Measurements from ENCODE around the gene TIAL1. TPM values are rescaled to one million over a fixed set of nuclear protein-coding genes. Genes with fewer than 3 reads are reported as not detected.

The TIAL1 gene
- total and polyA plus RNA-seq, 10 of the 15 experiments (the other 5 are each of a cell fraction or from before 2014, with no cell fraction given): 26.0 to 159 (median 62.8) TPM

DNA sequence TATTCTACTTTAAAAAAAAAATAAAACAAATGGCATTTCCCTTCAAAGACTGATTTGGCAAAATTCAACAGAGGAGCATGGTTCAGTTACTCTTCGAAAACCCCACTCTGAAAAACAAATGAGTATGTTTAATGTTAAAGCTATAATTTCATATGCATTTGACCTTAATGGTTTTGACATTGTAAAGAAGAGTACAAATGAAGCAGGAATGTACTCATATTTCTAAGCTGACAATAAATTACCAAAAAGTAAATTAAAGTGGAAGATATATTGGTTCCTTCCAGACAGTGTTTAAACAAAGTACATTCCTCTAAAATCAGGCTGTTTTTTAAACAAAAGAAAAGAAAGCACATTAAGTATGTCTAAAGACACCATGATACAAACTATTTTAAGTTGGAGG lies 70.6 kb downstream of the TIAL1 start:
- SMC1A ChIA-PET (ENCODE audit: uncharacterized antibody, unreplicated experiment): interaction anchor here (1.0 to 1.9 kb wide), 2 partner anchors 11 to 15 kb away, joined by 3 to 12 read pairs; no protein-coding TSS in a partner anchor
- RAD21 ChIA-PET (ENCODE audit: unreplicated experiment): interaction anchor here (0.9 to 1.1 kb wide), 2 partner anchors 9 to 14 kb away, joined by 3 to 4 read pairs; no protein-coding TSS in a partner anchor
- H3K9me3 ChIP-seq (replicated peaks; ENCODE audit: control insufficient read depth, insufficient read depth, low read length): no peaks in the 10 kb centered on the region
- no peak for ATAC-seq
- H3K36me3 ChIP-seq (ENCODE audit: control insufficient read depth in 2 of 2, insufficient read depth in 2 of 2, low read length in 1 of 2): peaks cover 17 to 24% of the 10 kb centered on the region in 2 experiments; a peak in 3 of 4 replicates
- no peak overlapping the region for H2AFZ ChIP-seq (ENCODE audit: control insufficient read depth, low read depth, low read length)
- H4K20me1 ChIP-seq (ENCODE audit: control insufficient read depth, insufficient read depth): no peaks in the 10 kb centered on the region
- no peak for DNase-seq (ENCODE audit: low read depth, low spot score)
- intact Hi-C loops (cut with micrococcal nuclease; ENCODE audit: unreplicated experiment) (no loop called here), in situ Hi-C loops (cut with MboI) (no loop called here)
- no peak overlapping the region for H3K9ac ChIP-seq (ENCODE audit: control insufficient read depth, insufficient read depth, low read length)
- no peak overlapping the region for H3K27ac ChIP-seq (ENCODE audit: control insufficient read depth, insufficient read depth)
- H3K4me2 ChIP-seq (ENCODE audit: control insufficient read depth, insufficient read depth): no peak overlapping the region
- WGBS (ENCODE audit: insufficient coverage, insufficient replicate concordance, low lambda C conversion rate, missing lambda C conversion rate): 100% methylated on average over 1 of the region's 1 CpG
- no peaks in the 10 kb centered on the region; the same call in 1 of the 2 replicates for H3K4me1 ChIP-seq (ENCODE audit: control insufficient read depth, insufficient read depth, low read length)
- CTCF ChIA-PET: interaction anchor here (0.6 to 2.0 kb wide), 6 partner anchors 9 to 110 kb away, joined by 3 to 8 read pairs (median 4); partner anchors contain the start of gene RGS10
- H3K79me2 ChIP-seq (ENCODE audit: control insufficient read depth, insufficient read depth, low read length): peaks cover 24% of the 10 kb centered on the region
- POLR2A ChIA-PET: interaction anchor here (1.6 kb wide), 1 partner anchor 8 kb away, joined by 5 read pairs; no protein-coding TSS in a partner anchor
- TF ChIP-seq BCLAF1 (IDR thresholded peaks at IDR 0.05): no peak
- no peak for TF ChIP-seq ZNF274 (IDR thresholded peaks at IDR 0.05; ENCODE audit: insufficient read depth, insufficient read length)
- FAIRE-seq: no peak
- BruUV-seq (replicated peaks): no TSS peak
- H3K27me3 ChIP-seq (replicated peaks in 1 of 2; ENCODE audit: control insufficient read depth in 2 of 2, insufficient read depth in 2 of 2, low read length in 1 of 2): no peaks in the 10 kb centered on the region
- no peak overlapping the region for H3K4me3 ChIP-seq

DNA sequence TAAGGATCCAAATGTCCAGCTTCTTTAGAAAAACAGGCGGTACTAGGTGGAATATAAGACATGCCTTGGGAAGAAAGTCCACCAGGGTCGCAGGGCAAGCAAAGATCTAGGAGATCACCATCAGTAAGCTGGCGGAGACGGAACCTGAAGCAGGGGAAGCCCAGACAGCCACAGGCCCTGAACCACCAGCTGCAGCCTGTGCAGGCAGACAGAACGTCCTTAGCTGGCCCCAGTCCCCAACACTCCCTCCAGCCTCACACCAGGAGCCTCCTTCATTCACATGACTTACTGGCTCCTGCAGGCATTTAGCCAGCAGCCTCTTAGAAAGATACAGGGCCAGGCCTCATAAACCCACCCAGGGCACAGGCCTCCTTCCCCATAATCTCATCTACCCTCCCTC lies 71.6 kb downstream of the TIAL1 start:
- FAIRE-seq (no peak), ATAC-seq (no peak), DNase-seq (ENCODE audit: low read depth, low spot score) (no peak)
- ChIA-PET POLR2A (interaction anchor here (1.6 kb wide), 1 partner anchor 7 kb away, joined by 5 read pairs; no protein-coding TSS in a partner anchor), RAD21 (ENCODE audit: unreplicated experiment) (interaction anchor here (1.1 kb wide), 1 partner anchor 8 kb away, joined by 3 read pairs; no protein-coding TSS in a partner anchor), SMC1A (ENCODE audit: uncharacterized antibody, unreplicated experiment) (interaction anchor here (1.9 kb wide), 1 partner anchor 12 kb away, joined by 12 read pairs; no protein-coding TSS in a partner anchor), CTCF (interaction anchor here (0.7 to 2.0 kb wide), 4 partner anchors 9 to 35 kb away, joined by 3 to 6 read pairs (median 4); no protein-coding TSS in a partner anchor)
- in situ Hi-C loops (cut with MboI) (no loop called here), intact Hi-C loops (cut with micrococcal nuclease; ENCODE audit: unreplicated experiment) (no loop called here)
- no TSS peak for BruUV-seq (replicated peaks)
- Histone ChIP-seq H4K20me1 (ENCODE audit: control insufficient read depth, insufficient read depth) (no peaks in the 10 kb centered on the region), H3K36me3 (ENCODE audit: control insufficient read depth in 2 of 2, insufficient read depth in 2 of 2, low read length in 1 of 2) (peaks cover 20 to 24% of the 10 kb centered on the region in 2 experiments; a peak in 3 of 4 replicates), H3K9ac (ENCODE audit: control insufficient read depth, insufficient read depth, low read length) (no peak overlapping the region), H3K27me3 (replicated peaks in 1 of 2; ENCODE audit: control insufficient read depth in 2 of 2, insufficient read depth in 2 of 2, low read length in 1 of 2) (no peaks in the 10 kb centered on the region), H3K4me1 (ENCODE audit: control insufficient read depth, insufficient read depth, low read length) (no peaks in the 10 kb centered on the region; the same call in 1 of the 2 replicates), H3K4me2 (ENCODE audit: control insufficient read depth, insufficient read depth) (no peak overlapping the region), H3K4me3 (no peak overlapping the region), H3K27ac (ENCODE audit: control insufficient read depth, insufficient read depth) (no peak overlapping the region), H3K79me2 (ENCODE audit: control insufficient read depth, insufficient read depth, low read length) (peaks cover 16% of the 10 kb centered on the region), H3K9me3 (replicated peaks; ENCODE audit: control insufficient read depth, insufficient read depth, low read length) (no peaks in the 10 kb centered on the region), H2AFZ (ENCODE audit: control insufficient read depth, low read depth, low read length) (no peak overlapping the region)
- 95% methylated on average over 5 of the region's 5 CpGs for WGBS (ENCODE audit: insufficient coverage, insufficient replicate concordance, low lambda C conversion rate, missing lambda C conversion rate)
- TF ChIP-seq TCF3 (IDR thresholded peaks at IDR 0.05; ENCODE audit: borderline replicate concordance, insufficient read depth, low read depth, low read length) (no peak), ETV6 (conservative IDR thresholded peaks at IDR 0.05 in 1 of 2, IDR thresholded peaks at IDR 0.05 in 1 of 2; ENCODE audit: borderline replicate concordance in 1 of 2, low read depth in 1 of 2) (no peak), NFYB (IDR thresholded peaks at IDR 0.05; ENCODE audit: insufficient read depth, low read depth, low read length) (no peak), STAT1 (conservative IDR thresholded peaks at IDR 0.05) (no peak), TARDBP (IDR thresholded peaks at IDR 0.05; ENCODE audit: borderline replicate concordance) (no peak), ZNF384 (IDR thresholded peaks at IDR 0.05; ENCODE audit: borderline replicate concordance, low read depth, low read length) (no peak), GATAD2B (conservative IDR thresholded peaks at IDR 0.05; ENCODE audit: low read depth) (no peak)
